RWPE1 (cell line): Measurements from ENCODE around the gene ZNF385B.

Experiments
- CTCF ChIA-PET: fragments of 350-600 bp; sonication (Branson Sonifier 250); formaldehyde crosslinking; extraction: SDS; loops from one replicate; lab custom pipeline; 2021; lab: Yijun Ruan, JAX
- POLR2A ChIA-PET: fragments of 400-600 bp; formaldehyde crosslinking; extraction: SDS; loops from one replicate; lab custom pipeline; 2020; ENCODE audit warnings: antibody characterized with exemption; ENCODE audit not compliant: low non-redundant PET; lab: Yijun Ruan, JAX
- DNase-seq: peaks from one replicate; pipeline ENCODE4 v3.0.0; 2012; ENCODE audit warnings: low spot score
- H3K27ac ChIP-seq: fragments of 450-650 bp; 2 replicates; pipeline ENCODE4 v1.5.1; 2017
- CTCF ChIP-seq: fragments of 450-650 bp; conservative IDR thresholded peaks from 2 replicates; pipeline ENCODE4 v1.5.1; 2017; ENCODE audit warnings: low read depth, mild to moderate bottlenecking

Gene ZNF385B

GRCh38 chr2:179671043-179671981 lies 190.1 kb downstream of the ZNF385B start:
- ChIA-PET POLR2A (no interaction called here), CTCF (interaction anchor here (0.6 kb wide), 2 partner anchors 146 to 1422 kb away, joined by 3 read pairs; no protein-coding TSS in a partner anchor)
- no peak for DNase-seq
- TF ChIP-seq CTCF = no peak
- no peak overlapping the region for H3K27ac ChIP-seq

GRCh38 chr2:179669196-179669595 lies 192.2 kb downstream of the ZNF385B start:
- no peak for TF ChIP-seq CTCF
- DNase-seq = no peak
- ChIA-PET POLR2A (no interaction called here), CTCF (no interaction called here)
- no peak overlapping the region for H3K27ac ChIP-seq

- no peak for TF ChIP-seq CTCF
- H3K27ac ChIP-seq = no peak overlapping the region
- CTCF ChIA-PET = interaction anchor here (0.7 kb wide), 1 partner anchor 47 kb away, joined by 6 read pairs; no protein-coding TSS in a partner anchor
- DNase-seq = no peak
- POLR2A ChIA-PET = no interaction called here
These were observed 196.2 kb downstream of the ZNF385B start for GRCh38 chr2:179664972-179665812.

GRCh38 chr2:179661986-179662385 lies 199.4 kb downstream of the ZNF385B start:
- no peak for DNase-seq
- ChIA-PET POLR2A (no interaction called here), CTCF (interaction anchor here (0.6 kb wide), 1 partner anchor 1509 kb away, joined by 3 read pairs; no protein-coding TSS in a partner anchor)
- no peak overlapping the region for H3K27ac ChIP-seq
- TF ChIP-seq CTCF = no peak

GRCh38 chr2:179657068-179657595 lies 204.3 kb downstream of the ZNF385B start:
- CTCF ChIA-PET = no interaction called here
- DNase-seq = no peak
- H3K27ac ChIP-seq = no peak overlapping the region
- POLR2A ChIA-PET = no interaction called here
- no peak for TF ChIP-seq CTCF

- no peak overlapping the region for H3K27ac ChIP-seq
- POLR2A ChIA-PET = no interaction called here
- TF ChIP-seq CTCF = no peak
- DNase-seq = no peak
- CTCF ChIA-PET = no interaction called here
These were observed 205.8 kb downstream of the ZNF385B start for GRCh38 chr2:179655627-179656026.
